HG03095 (cell line): ENCODE results near the gene MCF2L.

ENCODE experiments used
- ATAC-seq: cut with Tn5 transposase; IDR thresholded peaks from one replicate; pipeline ENCODE4 v1.9.1; 2021; ENCODE audit warnings: moderate library complexity; ENCODE audit not compliant: unreplicated experiment

MCF2L gene

DNA sequence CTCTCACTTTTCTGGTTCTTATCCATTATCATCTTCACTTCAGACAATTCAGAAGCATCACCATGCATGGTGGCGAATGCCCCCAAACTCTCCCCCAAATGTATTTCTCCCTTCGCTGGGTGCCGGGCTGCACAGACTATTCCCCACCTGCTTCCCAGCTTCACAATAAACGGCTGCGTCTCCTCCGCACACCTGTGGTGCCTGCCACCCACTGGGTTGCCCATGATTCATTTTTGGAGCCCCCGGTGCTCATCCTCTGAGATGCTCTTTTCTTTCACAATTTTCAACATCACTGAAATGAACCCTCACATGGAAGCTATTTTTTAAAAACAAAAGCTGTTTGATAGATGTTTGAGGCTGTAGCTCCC is 150.8 kb downstream of the MCF2L start:
- no peak for ATAC-seq

- ATAC-seq, result no peak
Observed at GRCh38 chr13:113120300-113121182, 151.5 kb downstream of the MCF2L start.

- ATAC-seq, result no peak
Observed at GRCh38 chr13:113121183-113121927, 152.3 kb downstream of the MCF2L start.

DNA sequence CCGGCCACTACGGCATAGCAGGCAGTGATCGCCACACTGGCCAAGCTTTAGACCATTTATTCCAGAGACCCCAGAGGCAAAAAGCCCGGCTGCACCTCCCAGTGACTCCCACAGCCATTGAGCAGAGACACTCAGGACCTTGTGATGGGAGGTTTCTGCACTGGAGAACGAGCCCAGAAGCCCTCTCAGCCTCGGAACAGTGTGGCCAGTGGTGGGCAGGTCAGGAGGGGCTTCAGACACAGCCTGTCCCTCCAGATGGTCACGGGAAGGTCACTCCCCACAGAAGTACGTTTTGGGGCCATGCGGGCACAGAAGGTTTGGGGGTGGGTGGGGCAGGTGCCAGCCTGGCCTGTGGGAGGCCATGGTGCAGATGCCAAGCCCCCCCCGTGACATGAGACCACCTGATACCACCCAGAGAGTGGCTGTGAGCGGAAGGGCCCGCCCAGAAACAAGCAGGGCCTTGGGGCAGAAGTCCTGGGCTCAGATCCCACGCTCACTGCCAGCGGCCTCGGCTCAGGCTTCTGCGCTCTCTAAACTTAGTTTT is 153.0 kb downstream of the MCF2L start:
- ATAC-seq, result no peak

- no peak for ATAC-seq
Observed at GRCh38 chr13:113122550-113123225, 153.7 kb downstream of the MCF2L start, which contains the start of gene F10. F10 (plus strand) TSS chr13:113122799; CDS start chr13:113122856, 57 bp downstream.

- ATAC-seq, result no peak
Observed at GRCh38 chr13:113123226-113124201, 154.5 kb downstream of the MCF2L start.

GRCh38 chr13:113124211-113124970 is 155.4 kb downstream of the MCF2L start:
- no peak for ATAC-seq

GRCh38 chr13:113125506-113126264 is 156.7 kb downstream of the MCF2L start:
- no peak for ATAC-seq

DNA sequence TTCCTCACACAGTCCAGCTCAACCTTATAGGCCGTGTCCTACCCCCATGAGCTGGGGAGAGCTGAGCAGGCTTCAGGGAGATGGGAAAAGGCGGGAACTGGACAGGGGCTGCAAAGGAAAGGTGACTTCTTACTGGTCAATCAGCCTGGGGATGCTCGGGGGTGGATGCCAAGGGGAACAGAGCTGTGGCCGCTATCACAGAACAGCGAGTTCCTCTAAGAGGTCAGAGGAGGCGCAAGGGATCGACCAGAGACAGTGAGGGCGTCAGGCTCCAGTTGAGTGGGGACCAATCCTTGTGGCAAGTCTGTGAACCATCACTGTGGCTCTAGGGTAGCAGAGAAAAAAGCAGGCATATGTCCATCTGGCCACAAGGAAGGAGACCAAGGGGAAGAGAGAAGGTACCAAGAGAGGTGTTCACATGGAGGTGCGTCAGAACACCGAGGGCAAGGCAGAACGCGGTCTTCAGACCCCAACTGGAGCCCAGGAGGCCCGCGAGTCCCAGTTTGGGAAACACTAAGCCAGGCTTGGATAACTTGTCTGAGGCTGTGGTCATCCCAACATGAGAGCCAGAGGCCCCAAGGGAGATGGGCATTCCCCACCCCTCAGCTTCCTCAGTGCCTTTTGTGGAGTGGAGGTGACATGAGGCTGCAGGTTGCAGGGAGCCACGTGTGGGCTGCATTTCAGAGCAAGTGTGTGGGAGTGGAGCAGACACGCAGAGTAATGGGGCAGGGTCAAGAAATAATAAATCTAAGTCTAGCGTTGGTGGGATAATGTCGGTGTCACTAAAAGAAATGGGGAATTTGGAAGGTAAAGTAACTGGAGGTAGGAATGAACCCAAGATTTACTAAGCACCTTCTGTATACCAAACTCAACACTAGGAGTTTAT is 157.5 kb downstream of the MCF2L start:
- ATAC-seq, result no peak

DNA sequence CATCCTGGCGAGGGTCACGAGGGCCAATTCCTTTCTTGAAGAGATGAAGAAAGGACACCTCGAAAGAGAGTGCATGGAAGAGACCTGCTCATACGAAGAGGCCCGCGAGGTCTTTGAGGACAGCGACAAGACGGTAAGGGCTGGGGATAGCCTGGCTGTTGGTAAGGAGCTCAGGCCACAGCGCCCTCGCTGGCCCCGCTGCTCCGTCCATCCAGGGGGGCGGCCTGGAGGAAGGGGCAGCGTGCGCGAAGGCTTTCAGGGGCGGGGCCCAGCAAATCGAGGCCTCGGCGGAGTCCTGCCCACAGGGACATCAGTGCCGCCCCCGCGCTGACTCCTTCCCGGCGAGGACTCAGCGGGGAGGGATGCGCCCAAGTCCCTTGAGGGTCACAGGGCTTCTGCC is 160.5 kb downstream of the MCF2L start:
- ATAC-seq, result no peak

DNA sequence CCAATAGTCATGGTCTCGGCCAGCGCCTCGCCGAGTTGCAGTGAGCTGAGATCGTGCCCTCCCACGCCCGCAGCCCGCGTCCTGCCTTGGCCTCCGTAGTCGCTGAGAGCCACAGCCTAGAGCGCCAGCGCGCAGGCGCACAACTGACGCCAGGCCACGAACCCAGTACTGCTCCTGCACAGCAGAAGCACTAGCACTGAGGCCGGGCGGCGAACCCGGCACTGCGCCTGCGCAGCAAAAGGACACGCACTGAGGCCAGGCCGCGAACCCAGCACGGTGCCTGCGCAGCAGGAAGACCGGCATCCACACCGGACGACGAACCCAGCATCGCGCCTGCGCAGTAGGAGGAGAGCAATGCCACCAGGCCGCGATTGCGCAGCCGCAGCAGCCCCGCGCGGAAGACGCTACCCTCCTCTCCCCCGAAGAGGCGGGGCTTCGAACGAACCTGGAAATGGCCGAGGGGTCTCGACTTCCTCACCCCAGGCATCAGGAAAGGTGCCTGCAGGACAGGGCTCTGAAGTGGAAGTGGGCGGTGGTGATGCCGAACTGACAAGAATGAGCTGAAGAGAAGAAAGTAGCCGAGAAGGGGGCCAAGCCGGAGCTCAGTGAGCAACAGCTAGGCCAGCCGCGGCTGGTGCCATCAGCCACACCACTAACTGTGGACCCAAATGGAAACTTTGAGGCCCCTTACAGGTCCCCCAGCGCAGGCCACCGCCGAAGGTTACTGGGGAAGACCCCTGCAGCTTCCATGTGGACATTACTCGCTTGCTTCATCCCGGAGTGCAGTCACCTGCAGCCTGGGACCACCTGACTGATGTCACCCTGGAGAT is 161.1 kb downstream of the MCF2L start:
- no peak for ATAC-seq

DNA sequence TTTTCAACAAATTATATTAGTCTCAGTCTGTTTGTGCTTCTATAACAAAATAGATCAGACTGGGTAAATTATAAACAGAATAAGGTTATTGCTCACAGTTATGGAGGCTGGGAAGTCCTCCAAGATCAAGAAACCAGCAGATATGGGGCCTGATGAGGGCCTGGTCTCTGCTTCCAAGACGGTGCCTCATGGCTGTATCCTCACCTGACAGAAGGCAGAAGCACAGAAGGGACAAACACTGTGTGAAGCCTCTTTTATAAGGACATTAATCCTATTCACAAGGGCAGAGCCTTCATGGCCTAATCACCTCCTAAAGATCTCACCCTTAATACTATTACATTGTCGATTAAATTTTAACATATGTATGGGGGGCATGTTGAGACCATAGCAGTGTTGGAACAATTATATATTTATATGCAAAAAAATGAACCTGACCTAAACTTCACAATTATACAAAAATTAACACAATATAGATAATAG is 166.3 kb downstream of the MCF2L start:
- ATAC-seq, result no peak

GRCh38 chr13:113137691-113138298 is 168.8 kb downstream of the MCF2L start:
- no peak for ATAC-seq

GRCh38 chr13:113138792-113139551 is 170.0 kb downstream of the MCF2L start:
- no peak for ATAC-seq

- no peak for ATAC-seq
Observed at GRCh38 chr13:113139577-113139976, 170.6 kb downstream of the MCF2L start.
